DMS 273 treated with DMSO at 0.1 percent for 48 hours (cell line): ENCODE data around the gene EIF4A2.
"Not testable (repeated sequence)": the region's sequence is repeated elsewhere in the genome, so short reads cannot be mapped to it uniquely, and the experiment has no call there.

Source experiments
- DNase-seq: peaks from one replicate; lab custom pipeline; 2025; lab: John Stamatoyannopoulos, UW

EIF4A2 gene

DNA sequence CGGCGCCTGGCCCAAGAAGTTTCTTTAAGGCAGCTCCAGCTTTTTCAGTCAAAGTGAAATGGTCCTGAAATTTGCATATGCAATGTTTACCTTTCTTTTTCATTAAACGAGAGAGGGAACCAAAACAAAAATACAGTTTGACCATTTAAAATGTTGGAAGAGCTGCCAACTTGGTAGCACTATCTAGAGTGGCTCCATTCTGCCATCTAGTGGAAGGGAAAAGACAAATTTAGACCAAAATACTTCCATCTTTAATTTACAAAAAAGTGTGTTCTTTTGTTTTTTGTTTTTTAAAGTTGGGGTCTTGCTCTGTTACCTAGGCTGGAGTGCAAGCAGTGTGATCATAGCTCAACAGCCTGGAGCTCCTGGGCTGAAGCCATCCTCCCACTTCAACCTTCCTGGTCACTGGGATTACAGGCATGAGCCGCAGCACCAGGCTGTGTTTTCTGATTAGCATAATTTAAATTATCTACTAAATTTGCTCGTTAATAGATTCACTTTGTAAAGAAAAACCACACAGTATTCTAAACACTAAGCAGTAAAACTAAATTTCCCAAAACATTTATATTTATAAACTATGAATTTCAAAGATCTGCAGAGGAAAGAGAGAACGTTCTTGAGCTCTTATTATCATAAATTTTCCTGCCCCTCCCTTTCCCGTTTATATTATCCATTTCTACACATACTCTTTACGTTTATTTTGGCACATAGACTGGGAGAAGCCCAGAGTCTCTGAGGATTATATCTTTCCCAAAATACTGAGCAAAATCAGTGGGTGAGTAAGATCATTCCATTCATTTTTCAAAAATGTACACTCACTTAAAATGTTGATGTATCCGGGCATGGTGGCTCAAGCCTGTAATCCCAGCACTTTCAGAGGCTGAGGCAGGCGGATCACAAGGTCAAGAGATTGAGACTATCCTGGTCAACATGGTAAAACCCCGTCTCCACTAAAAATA is 38.3 kb downstream of the EIF4A2 start:
- no peak for DNase-seq

DNA sequence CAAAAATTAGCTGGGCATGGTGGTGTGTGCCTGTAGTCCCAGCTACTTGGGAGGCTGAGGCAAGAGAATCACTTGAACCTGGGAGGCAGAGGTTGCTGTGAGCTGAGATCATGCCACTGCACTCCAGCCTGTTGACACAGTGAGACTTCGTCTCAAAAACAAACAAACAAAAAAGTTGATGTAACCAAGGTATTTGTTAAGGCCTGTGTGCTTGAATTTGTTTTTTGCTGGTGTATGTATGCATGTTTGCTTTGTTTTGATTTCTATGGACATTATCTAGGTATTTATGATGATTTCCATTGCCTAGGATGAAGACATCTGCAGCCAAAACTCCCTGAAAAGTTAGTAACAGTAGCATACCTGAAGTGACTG is 39.0 kb downstream of the EIF4A2 start:
- not testable (repeated sequence) for DNase-seq

DNA sequence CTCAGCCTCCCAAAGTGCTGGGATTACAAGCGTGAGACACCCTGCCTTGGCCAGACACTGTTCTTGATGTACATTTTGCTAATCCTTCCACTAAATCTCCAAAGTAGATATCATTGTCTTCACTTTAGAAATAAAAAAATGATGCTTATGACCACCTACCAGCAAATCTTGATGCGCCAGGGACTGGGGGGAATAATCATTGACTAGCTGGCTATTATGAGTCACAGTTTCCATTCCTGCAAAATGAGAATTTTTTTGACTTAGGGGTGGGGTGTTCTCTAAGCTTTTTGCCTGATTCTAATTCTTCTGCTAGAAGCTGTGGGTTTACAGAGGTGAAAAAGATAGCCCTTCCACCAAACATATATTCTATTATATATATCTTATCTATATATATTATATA is 40.0 kb downstream of the EIF4A2 start:
- DNase-seq: no peak

- no peak for DNase-seq
Observed at GRCh38 chr3:186824430-186825139, 41.2 kb downstream of the EIF4A2 start.

DNA sequence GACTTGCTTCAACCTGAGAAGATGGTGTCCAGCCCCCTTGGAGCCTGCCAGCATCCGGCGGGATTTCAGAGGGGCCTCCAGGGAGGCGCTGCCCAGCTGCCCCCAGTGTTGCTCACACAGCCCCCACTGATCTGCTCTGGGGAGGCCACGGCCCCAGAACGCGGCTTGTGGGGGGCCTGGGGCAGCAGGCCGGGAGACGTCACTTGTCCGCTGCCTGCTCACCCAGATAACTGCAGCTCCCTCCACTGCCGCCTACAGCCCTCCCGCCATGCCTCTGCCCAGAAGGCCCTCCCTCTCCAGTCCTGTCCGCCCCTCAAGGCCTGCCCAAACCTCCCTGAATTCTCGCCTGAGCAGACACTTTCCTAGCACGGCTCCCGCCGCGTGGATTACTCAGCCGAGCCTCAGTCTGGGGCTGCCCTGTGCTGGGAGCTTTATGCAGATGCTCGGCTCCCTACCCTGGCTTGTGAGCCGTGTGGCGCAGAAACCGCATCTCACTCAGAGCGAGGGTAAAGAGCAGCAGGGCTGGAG is 42.0 kb downstream of the EIF4A2 start:
- no peak for DNase-seq

GRCh38 chr3:186825872-186826409 is 42.6 kb downstream of the EIF4A2 start:
- no peak for DNase-seq

DNA sequence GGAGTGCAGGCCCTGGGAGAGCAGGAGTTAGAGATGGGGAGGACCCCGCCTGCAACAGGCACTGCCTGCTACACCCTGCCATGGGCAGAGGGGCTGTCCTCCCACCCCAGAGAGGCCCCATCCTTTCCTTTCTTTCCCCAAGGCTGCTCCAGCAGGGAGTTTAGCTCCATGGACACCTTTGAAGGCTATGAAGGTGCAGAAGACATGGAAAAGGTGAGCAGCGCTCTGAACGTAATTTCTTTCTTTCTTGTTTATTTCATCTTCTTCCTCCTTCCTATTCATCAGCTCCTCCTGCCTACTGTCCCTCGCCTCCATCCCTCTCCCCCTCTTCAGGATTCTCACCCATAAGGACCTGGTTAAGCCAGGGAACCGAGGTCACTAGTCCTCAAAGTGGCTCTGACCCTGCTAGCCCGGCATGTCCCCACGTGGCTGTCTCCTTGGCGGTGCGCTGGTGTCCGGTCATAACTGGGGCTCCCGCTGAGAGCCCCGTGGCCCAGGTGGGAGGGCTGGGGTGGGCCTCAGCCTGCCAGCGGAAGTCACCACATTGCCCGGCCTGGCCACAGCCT is 43.1 kb downstream of the EIF4A2 start:
- no peak for DNase-seq

DNA sequence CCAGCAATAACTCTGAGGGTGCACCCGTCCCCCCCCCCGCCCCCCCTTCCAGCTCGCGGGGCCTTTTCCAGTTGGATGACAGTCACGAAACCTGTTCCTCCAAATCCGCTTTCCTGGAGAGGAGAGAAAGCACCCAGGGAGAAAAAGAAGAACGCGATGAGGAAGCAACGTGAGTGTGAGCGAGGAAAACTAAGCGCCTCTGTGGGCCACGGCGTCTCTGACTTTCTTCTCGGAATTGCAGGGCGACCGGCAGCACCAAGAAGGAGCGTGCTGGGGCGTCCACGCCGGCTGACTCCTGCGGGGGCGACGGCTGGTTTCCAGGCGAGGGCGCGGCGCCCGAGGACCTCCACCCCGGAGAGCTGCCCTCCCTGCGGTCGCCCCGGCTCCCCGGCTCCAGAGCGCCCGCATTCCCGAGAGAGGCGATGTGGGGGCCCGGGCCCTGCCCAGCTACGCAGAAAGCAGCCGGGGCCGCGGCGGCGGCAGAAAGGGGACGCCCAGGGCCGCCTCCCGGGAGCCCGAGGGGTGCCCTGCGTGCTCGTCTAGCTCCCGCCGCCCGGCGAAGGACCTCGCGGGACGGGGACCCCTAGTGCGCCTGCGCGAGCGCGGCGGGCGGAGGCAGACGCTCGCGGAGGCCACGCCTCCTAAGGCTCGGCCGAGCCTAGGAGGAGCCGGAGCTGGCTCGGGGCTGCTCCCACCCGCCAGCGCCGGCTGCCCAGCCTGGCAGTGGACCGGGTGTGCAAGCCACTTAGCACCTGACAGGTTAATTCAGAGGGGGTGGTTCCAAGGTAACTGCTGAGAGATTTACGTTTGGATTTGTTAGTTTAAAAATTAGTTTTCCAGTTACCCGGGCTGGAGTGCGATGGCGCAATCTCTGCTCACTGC is 43.8 kb downstream of the EIF4A2 start:
- no peak for DNase-seq

- DNase-seq: no peak
Observed at GRCh38 chr3:186828340-186828739, 45.0 kb downstream of the EIF4A2 start.

DNA sequence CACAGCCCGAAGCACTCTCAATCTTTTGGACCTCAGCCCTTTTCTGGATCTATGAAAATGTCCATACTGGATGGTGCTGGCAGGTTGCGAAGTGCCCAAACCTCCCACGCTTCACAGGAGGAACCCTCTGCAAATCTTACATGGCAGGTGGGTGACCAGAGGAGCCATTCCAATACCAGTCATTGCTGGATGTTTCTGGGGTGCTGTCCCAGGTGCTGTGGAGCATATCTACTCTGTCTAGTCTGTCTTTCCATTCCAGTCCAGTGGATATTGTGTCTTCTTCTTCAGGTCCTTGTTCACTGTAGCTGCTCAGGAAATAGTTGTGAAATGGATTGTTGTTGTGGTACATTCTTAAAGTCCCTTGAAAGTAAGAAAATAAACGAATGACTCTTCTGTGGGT is 48.4 kb downstream of the EIF4A2 start:
- DNase-seq: no peak

DNA sequence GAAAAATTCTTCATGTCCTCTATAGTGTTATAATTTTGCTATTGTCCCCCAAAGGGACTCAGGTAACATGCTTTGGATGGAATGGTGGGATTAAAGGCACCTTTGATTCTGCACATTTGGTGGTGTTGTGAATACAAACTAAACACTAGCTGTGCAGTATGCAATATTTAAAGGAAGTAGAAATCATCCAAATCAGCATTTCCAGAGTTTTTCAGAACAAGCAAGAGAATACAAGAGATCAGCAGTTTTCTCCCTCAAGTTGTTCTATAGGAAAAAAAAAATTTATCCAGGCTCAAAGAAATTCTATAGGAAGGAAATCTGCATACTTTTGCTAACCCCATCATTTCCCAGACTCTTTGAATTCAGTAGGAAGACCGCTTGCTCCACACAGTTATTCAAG is 48.9 kb downstream of the EIF4A2 start:
- no peak for DNase-seq
